Fibroblast of peridontal ligament (primary cell): Measurements from ENCODE around the gene XAF1.
"Not testable (repeated sequence)": the region's sequence is repeated elsewhere in the genome, so short reads cannot be mapped to it uniquely, and the experiment has no call there.

Experiments
- DNase-seq: peaks from one replicate; pipeline ENCODE4 v3.0.0-alpha.2; 2010; ENCODE audit errors: extremely low read depth

XAF1 gene

GRCh38 chr17:6753546-6753945 lies 2.3 kb upstream of the XAF1 start:
- DNase-seq, result no peak

GRCh38 chr17:6755281-6755680 lies 565 bp upstream of the XAF1 start:
- peak; percentile 67 for DNase-seq

- DNase-seq, result no peak
These were observed 682 bp downstream of the XAF1 start for GRCh38 chr17:6756425-6757031.

GRCh38 chr17:6757747-6758146 lies 1.9 kb downstream of the XAF1 start:
- no peak for DNase-seq

GRCh38 chr17:6761779-6762178 lies 5.9 kb downstream of the XAF1 start:
- no peak for DNase-seq

- DNase-seq, result no peak
These were observed 12.6 kb downstream of the XAF1 start for GRCh38 chr17:6768447-6768846.

- no peak for DNase-seq
These were observed 16.2 kb downstream of the XAF1 start for GRCh38 chr17:6772016-6772415.

- not testable (repeated sequence) for DNase-seq
These were observed 19.1 kb downstream of the XAF1 start for GRCh38 chr17:6774906-6775305.

- DNase-seq, result no peak
These were observed 20.1 kb downstream of the XAF1 start, which contains the start of gene FBXO39 for GRCh38 chr17:6775871-6776405. TSS of gene FBXO39 (plus strand) at chr17:6776215. CDS start at chr17:6779869, 3,654 bp downstream.

GRCh38 chr17:6779411-6779810 lies 23.6 kb downstream of the XAF1 start:
- DNase-seq, result no peak

- DNase-seq, result no peak
These were observed 24.2 kb downstream of the XAF1 start for GRCh38 chr17:6780001-6780400.

- no peak for DNase-seq
These were observed 25.0 kb downstream of the XAF1 start for GRCh38 chr17:6780886-6781285.

GRCh38 chr17:6782244-6782643 lies 26.4 kb downstream of the XAF1 start:
- no peak for DNase-seq

GRCh38 chr17:6786618-6787017 lies 30.8 kb downstream of the XAF1 start:
- peak; percentile 46 for DNase-seq

GRCh38 chr17:6787081-6787693 lies 31.3 kb downstream of the XAF1 start:
- no peak for DNase-seq

GRCh38 chr17:6789146-6789545 lies 33.3 kb downstream of the XAF1 start:
- no peak for DNase-seq

- DNase-seq, result no peak
These were observed 38.1 kb downstream of the XAF1 start for GRCh38 chr17:6793748-6794493.

- no peak for DNase-seq
These were observed 40.4 kb downstream of the XAF1 start for GRCh38 chr17:6796017-6796886.

- no peak for DNase-seq
These were observed 41.1 kb downstream of the XAF1 start for GRCh38 chr17:6796887-6797490.

GRCh38 chr17:6797718-6798351 lies 42.0 kb downstream of the XAF1 start:
- no peak for DNase-seq

- DNase-seq, result no peak
These were observed 43.9 kb downstream of the XAF1 start for GRCh38 chr17:6799738-6800137.
